UCSD-AML1 (cell line): ENCODE results near the gene PPP2R5A.
"Not testable (repeated sequence)": the region's sequence is repeated elsewhere in the genome, so short reads cannot be mapped to it uniquely, and the experiment has no call there.

ENCODE experiments used
- DNase-seq: peaks from one replicate; lab custom pipeline; 2025; ENCODE audit not compliant: unreplicated experiment; lab: John Stamatoyannopoulos, UW

The PPP2R5A gene

GRCh38 chr1:212351588-212352362 lies 66.6 kb downstream of the PPP2R5A start:
- no peak for DNase-seq

DNA sequence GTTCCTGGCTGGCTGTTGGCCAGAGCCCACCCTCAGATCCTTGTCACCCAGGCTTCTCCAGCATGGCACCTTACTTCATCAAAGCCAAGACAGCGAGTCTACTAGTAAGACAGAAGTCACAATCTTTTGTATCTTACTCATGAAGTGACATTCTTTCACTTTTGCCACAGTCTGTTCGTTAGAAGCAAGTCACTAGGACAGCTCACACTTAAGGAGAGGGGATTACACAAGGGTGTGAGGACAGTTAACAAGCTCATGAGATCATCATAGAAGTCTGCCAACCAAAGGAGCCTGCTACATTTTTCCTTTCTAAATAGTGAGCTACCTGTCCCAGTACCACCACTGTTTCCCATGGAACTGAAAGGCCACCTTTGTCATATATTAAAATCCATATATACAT lies 68.0 kb downstream of the PPP2R5A start:
- no peak for DNase-seq

DNA sequence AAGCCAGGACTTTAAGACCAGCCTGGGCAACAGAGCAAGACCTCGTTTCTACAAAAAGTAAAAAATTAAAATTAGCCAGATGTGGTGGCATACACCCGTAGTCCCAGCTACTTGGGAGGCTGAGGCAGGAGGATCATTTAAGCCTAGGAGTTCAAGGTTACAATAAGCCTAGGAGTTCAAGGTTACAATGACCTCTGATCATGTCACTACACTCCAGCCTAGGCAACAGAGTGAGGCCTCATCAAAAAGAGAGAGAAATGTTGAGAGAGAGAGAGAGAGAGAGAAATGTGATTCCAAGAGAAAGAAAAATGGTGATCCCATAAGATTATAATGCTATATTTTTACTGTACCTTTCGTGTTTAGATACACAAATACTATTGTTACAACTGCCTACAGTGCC lies 69.3 kb downstream of the PPP2R5A start:
- no peak for DNase-seq

DNA sequence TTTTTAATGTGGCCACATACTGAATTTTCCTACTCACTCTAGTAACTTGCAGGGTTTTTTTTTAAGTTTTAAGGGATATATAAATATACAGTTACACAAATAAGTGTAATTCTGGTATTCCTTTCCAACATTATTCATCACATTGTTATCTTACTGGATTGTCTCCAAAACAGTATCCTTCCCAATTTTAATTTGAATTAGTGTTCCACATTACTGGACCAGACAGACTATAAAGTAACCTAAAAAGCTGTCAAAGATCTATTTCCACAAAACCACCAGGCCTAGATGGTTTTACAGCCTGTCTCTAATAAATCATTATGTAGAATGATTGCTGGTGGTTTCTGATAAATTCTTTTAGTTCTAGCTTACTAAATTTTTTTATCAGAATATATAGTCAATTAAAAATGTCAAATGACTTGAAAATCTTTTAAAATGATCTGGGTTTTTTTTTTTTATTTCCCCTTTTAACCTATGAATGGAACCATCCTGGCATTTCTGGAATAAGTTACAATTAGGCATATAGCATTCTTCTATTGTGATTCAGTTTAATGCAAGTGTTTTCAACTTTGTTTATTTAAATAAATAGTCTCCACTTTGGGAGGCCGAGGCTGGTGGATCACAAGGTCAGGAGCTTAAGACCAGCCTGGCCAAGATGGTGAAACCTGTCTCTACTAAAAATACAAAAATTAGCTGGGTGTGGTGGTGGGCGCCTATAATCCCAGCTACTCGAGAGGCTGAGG lies 70.2 kb downstream of the PPP2R5A start:
- no peak for DNase-seq

GRCh38 chr1:212359794-212360479 lies 74.7 kb downstream of the PPP2R5A start:
- no peak for DNase-seq

GRCh38 chr1:212364985-212365384 lies 79.8 kb downstream of the PPP2R5A start:
- DNase-seq: no peak

GRCh38 chr1:212366901-212367300 lies 81.7 kb downstream of the PPP2R5A start:
- no peak for DNase-seq

- peak; percentile 28 for DNase-seq
These were observed 82.4 kb downstream of the PPP2R5A start for GRCh38 chr1:212367474-212368072.

- no peak for DNase-seq
These were observed 82.9 kb downstream of the PPP2R5A start for GRCh38 chr1:212368073-212368484.

DNA sequence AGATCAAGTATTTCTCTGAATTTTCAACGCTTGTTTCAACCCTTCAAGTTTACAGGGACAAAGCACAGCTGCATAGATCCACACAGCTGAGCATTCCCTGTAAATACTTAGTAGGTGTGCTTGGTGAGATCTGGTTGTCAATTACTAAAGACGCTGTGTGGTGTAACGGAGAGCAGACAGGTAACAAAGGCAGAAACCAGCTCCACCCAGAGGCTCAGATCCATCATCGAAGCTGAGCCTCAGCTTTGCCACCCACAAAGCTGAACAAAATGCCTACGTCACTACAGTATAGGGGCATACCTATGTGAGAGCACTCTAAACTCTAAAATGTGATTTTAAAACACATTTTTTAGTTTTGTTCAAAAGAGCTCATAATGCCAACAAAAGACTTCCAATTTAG lies 90.8 kb downstream of the PPP2R5A start:
- no peak for DNase-seq

GRCh38 chr1:212377644-212378043 lies 92.4 kb downstream of the PPP2R5A start:
- no peak for DNase-seq

- DNase-seq: no peak
These were observed 94.2 kb downstream of the PPP2R5A start for GRCh38 chr1:212379366-212379765.

DNA sequence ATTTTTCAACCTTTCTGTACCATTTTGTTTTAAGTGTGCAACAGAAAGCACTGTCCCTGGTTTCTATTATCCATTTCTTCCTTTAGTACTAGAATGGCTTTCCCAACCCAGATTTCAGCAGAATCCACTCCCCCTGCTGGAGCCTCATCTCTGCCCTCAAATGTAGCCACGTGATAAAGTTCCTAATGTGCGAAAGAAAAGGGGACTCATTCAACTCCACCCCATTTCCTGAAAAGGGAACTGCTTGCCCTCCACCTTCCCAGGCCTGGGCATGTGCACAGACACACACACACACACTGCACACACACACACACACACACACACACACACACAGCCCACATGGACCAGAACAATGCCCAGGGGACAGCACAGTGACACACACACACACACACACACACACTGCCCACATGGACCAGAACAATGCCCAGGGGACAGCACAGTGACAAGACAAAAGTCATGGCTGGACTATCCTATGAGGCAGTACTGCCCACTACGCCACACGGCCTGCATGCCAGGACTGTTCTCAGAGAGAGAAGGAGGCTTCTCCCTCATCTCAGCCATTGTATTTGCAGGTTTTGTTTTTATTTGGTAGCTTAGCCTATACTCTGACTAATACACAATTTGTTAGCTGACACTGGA lies 96.3 kb downstream of the PPP2R5A start:
- DNase-seq: no peak

GRCh38 chr1:212386029-212386428 lies 100.8 kb downstream of the PPP2R5A start:
- DNase-seq: no peak

DNA sequence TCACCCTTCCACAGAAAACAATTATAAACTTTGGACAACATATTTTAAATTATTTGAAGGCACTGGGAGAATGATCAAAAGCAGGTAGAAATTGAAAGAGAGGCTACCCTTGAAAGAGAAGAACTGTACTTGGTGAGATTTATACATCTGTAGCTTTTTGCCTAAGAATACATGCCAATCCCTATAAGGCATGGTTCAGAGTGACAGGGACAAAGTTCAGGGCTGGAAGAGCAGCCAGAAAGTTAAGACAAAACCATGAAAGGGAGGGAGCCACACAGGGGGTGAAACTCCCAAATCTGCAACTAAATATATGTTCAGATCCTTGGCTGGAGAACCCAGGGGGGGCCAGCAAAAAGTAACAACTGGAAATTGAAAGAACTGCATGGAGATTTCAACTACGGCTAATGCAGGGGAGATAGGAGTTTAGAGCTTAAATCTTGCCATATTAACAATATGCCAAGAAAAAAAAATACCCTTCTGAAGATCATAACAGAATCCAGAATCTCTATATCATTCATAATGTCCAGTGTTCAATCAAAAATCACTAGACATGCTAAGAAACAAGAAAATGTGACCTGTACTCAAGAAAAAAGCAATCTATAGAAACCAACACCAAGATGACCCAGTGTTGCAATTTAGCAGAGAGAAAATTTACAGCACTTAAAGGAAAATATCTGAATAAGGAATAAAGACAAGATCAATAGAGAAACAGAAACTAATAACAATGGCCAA lies 103.9 kb downstream of the PPP2R5A start:
- DNase-seq: no peak

- not testable (repeated sequence) for DNase-seq
These were observed 110.6 kb downstream of the PPP2R5A start for GRCh38 chr1:212395678-212396437.

GRCh38 chr1:212396638-212397037 lies 111.4 kb downstream of the PPP2R5A start:
- DNase-seq: no peak

- no peak for DNase-seq
These were observed 112.0 kb downstream of the PPP2R5A start for GRCh38 chr1:212397171-212397570.

DNA sequence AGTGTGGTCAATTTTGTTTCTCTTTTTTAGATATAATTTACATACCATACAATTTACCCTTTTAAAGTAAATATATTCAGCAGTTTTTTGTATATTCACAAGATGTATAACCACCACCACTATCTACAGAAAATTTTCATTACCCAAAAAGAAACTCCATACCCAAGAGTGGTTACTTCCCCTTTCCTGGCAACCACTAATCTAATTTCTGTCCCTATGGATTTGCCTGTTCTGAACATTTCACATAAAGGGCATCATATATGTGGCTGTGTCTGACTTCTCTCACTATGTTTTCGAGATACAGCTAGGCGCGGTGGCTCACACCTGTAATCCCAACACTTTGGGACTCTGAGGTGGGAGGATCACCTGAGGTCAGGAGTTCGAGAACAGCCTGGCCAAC lies 115.8 kb downstream of the PPP2R5A start:
- no peak for DNase-seq
